HepG2 (cell line): ENCODE results near the gene CAMTA1. TPM values are rescaled to one million over a fixed set of nuclear protein-coding genes. Genes with fewer than 3 reads are reported as not detected.

Source experiments
- ATAC-seq: fragments of 200-7000 bp; cut with Tn5 transposase; 3 replicates; pipeline ENCODE4 v1.9.1; 2020; ENCODE audit warnings: mild to moderate bottlenecking, moderate library complexity
- BruUV-seq: library from RNA; stranded (reverse); fragments of 400-500 nt; replicated peaks from 2 replicates; lab custom pipeline; 2021; lab: Mats Ljungman, UMichigan
- CTCF ChIA-PET: fragments of 300-600 bp; formaldehyde crosslinking; extraction: SDS; loops from one replicate; lab custom pipeline; 2021; ENCODE audit warnings: low total read pairs, inconsistent platforms, low intra/inter-chr PET ratio; lab: Yijun Ruan, JAX
- POLR2A ChIA-PET: fragments of 350-600 bp; sonication (Branson Sonifier 250); formaldehyde crosslinking; loops from one replicate; lab custom pipeline; 2020; ENCODE audit warnings: antibody characterized with exemption, inconsistent platforms; lab: Yijun Ruan, JAX
- DNase-seq: peaks from one replicate; pipeline ENCODE4 v3.0.0-alpha.2; 2015; ENCODE audit warnings: low spot score
- FAIRE-seq: peaks from 3 replicates; lab custom pipeline; 2011; peaks lifted over from hg19 to GRCh38; lab: Jason Lieb, UNC
- H2AFZ ChIP-seq: one replicate; pipeline ENCODE4 v1.6.1; 2011; ENCODE audit warnings: low read length, inconsistent platforms
- H3K27ac ChIP-seq: fragments of 300-600 bp; 3 replicates; pipeline ENCODE4 v1.8.0; 2011; ENCODE audit warnings: mixed run types, mild to moderate bottlenecking, mixed read lengths, low read length, inconsistent platforms; ENCODE audit not compliant: insufficient read depth; ENCODE audit errors: extremely low read length
- H3K27me3 ChIP-seq, 2 experiments: fragments of 200-600 bp in 1 of 2; 2 replicates in 1 of 2; 3 replicates in 1 of 2; pipeline versions ENCODE4 v1.6.0 to v1.8.0; 2011; ENCODE audit warnings: low read length in 2 of 2, mild to moderate bottlenecking in 2 of 2, moderate library complexity in 2 of 2, inconsistent platforms in 1 of 2; ENCODE audit not compliant: insufficient read depth in 2 of 2, control insufficient read depth in 1 of 2
- H3K36me3 ChIP-seq, 2 experiments: fragments of 200-600 bp in 1 of 2; replicated peaks in 1 of 2; 2 replicates in 1 of 2; 3 replicates in 1 of 2; pipeline versions ENCODE4 v1.5.1 to v1.8.0; 2011; ENCODE audit warnings: low read length in 2 of 2, inconsistent platforms in 1 of 2; ENCODE audit not compliant: insufficient read depth in 2 of 2, control insufficient read depth in 1 of 2
- H3K4me1 ChIP-seq: 2 replicates; pipeline ENCODE4 v1.5.1; 2012; ENCODE audit warnings: low read length, inconsistent platforms; ENCODE audit not compliant: insufficient read depth
- H3K4me2 ChIP-seq: 2 replicates; pipeline ENCODE4 v1.6.0; 2011; ENCODE audit warnings: low read depth, low read length, inconsistent platforms
- H3K4me3 ChIP-seq, 3 experiments: fragments of 200-600 bp in 1 of 3; sonication (generic), shearing (Covaris generic) in 1 of 3; replicated peaks in 1 of 3; 2 replicates each; pipeline ENCODE4 v1.5.1; 2011 to 2016; ENCODE audit warnings: low read length in 3 of 3, inconsistent platforms in 2 of 3, low read depth in 2 of 3, mild to moderate bottlenecking in 2 of 3, control low read depth in 1 of 3, mixed read lengths in 1 of 3; ENCODE audit not compliant: insufficient read depth in 1 of 3
- H3K79me2 ChIP-seq: one replicate; pipeline ENCODE4 v1.6.1; 2011; ENCODE audit warnings: low read length, inconsistent platforms; ENCODE audit not compliant: insufficient read depth
- H3K9ac ChIP-seq: 2 replicates; pipeline ENCODE4 v1.6.0; 2011; ENCODE audit warnings: mild to moderate bottlenecking, low read depth, low read length, inconsistent platforms; ENCODE audit not compliant: insufficient read depth
- H3K9me3 ChIP-seq: 2 replicates; pipeline ENCODE4 v1.5.1; 2012; ENCODE audit warnings: mild to moderate bottlenecking, low read length
- H4K20me1 ChIP-seq: 2 replicates; pipeline ENCODE4 v1.6.0; 2011; ENCODE audit warnings: inconsistent platforms, mild to moderate bottlenecking, low read length, moderate library complexity; ENCODE audit not compliant: insufficient read depth
- ATF6 ChIP-seq: sonication (generic); formaldehyde crosslinking; conservative IDR thresholded peaks from 2 replicates; pipeline ENCODE4 v1.4.0; 2020; ENCODE audit warnings: missing genetic modification reagents
- HNF4A ChIP-seq: sonication (generic); formaldehyde crosslinking; IDR thresholded peaks from 2 replicates; pipeline ENCODE4 v1.4.0; 2020; ENCODE audit warnings: missing genetic modification reagents
- MEF2D ChIP-seq: sonication (generic); formaldehyde crosslinking; IDR thresholded peaks from 2 replicates; pipeline ENCODE4 v1.5.1; 2020; ENCODE audit warnings: mild to moderate bottlenecking, missing genetic modification reagents
- PAF1 ChIP-seq: IDR thresholded peaks from 2 replicates; pipeline ENCODE4 v1.6.1; 2016; ENCODE audit warnings: missing genetic modification reagents, missing compliant biosample characterization
- POLR2A ChIP-seq, 2 experiments: IDR thresholded peaks; 2 replicates each; pipeline ENCODE4 v1.6.1; 2011; ENCODE audit warnings: low read depth in 2 of 2, low read length in 2 of 2, mild to moderate bottlenecking in 1 of 2, moderate library complexity in 1 of 2; ENCODE audit not compliant: insufficient read depth in 1 of 2
- SKI ChIP-seq: fragments of 450-650 bp; IDR thresholded peaks from one replicate; pipeline ENCODE4 v1.6.1; 2018; ENCODE audit warnings: mild to moderate bottlenecking; ENCODE audit not compliant: partially characterized antibody
- SMYD3 ChIP-seq: sonication (generic); formaldehyde crosslinking; IDR thresholded peaks from 2 replicates; pipeline ENCODE4 v1.8.1; 2023; ENCODE audit warnings: mild to moderate bottlenecking, missing genetic modification reagents
- ZNF292 ChIP-seq: sonication (generic); formaldehyde crosslinking; IDR thresholded peaks from 2 replicates; pipeline ENCODE4 v1.8.1; 2022; ENCODE audit warnings: mild to moderate bottlenecking, low read depth, missing genetic modification reagents, borderline replicate concordance
- ZNF296 ChIP-seq: sonication (generic); formaldehyde crosslinking; conservative IDR thresholded peaks from 2 replicates; pipeline ENCODE4 v1.5.0; 2020; ENCODE audit warnings: mild to moderate bottlenecking, missing genetic modification reagents
- ZNF607 ChIP-seq: sonication (generic); formaldehyde crosslinking; IDR thresholded peaks from 2 replicates; pipeline ENCODE4 v1.5.1; 2020; ENCODE audit warnings: missing genetic modification reagents, mild to moderate bottlenecking, borderline replicate concordance
- ZNF629 ChIP-seq: sonication (generic); formaldehyde crosslinking; conservative IDR thresholded peaks from 2 replicates; pipeline ENCODE4 v1.5.0; 2020; ENCODE audit warnings: missing genetic modification reagents
- ZNF776 ChIP-seq: sonication (generic); formaldehyde crosslinking; IDR thresholded peaks from 2 replicates; pipeline ENCODE4 v1.4.0; 2020; ENCODE audit warnings: mild to moderate bottlenecking, missing genetic modification reagents
- ZSCAN9 ChIP-seq: IDR thresholded peaks from 2 replicates; pipeline ENCODE4 v1.6.1; 2016; ENCODE audit warnings: borderline replicate concordance
- WGBS: methylation state at CpG from one replicate; pipeline ENCODE4 v1.1.6; 2017; ENCODE audit warnings: low lambda C conversion rate; 5-methylcytosine and 5-hydroxymethylcytosine counted together
- in situ Hi-C: cut with HindIII; loops from 2 replicates; pipeline ENCODE4 v1.10.0; 2017; ENCODE audit warnings: low pct_unique_long_range_greater_than_20kb; ENCODE audit not compliant: extremely low pct_ligation_motif_present
- intact Hi-C: fragments of 100-400 bp; cut with micrococcal nuclease; formaldehyde crosslinking; loops from one replicate; pipeline ENCODE4 v1.10.0; 2022; ENCODE audit not compliant: unreplicated experiment
- polyA plus RNA-seq, 8 experiments: library from polyadenylated mRNA; depleted of rRNA in 3 of 8; stranded (reverse) in 7 of 8; unstranded in 1 of 8; fragments of >200 nt; fragmentation: Illumina TruSeq in 4 of 8; extraction: Trizol in 4 of 8; gene quantifications; 2 replicates each; pipeline versions ENCODE4 v1.2.1 to v1.2.3, GENCODE V29; 2011 to 2016; ENCODE audit warnings: low read depth in 4 of 8, missing spikeins in 1 of 8, mixed read lengths in 1 of 8; ENCODE audit not compliant: insufficient read depth in 1 of 8
- total RNA-seq, 5 experiments: library from RNA; depleted of rRNA; stranded (reverse); fragments of >200 nt; fragmentation: Illumina TruSeq; extraction: Trizol; gene quantifications; 2 replicates each; pipeline ENCODE4 v1.2.3, GENCODE V29; 2016; ENCODE audit warnings: low read depth in 1 of 5
- TF ChIP-seq, protein P1 (sequence below): sonication (generic); formaldehyde crosslinking; IDR thresholded peaks from 2 replicates; pipeline ENCODE4 v1.4.0; 2020; ENCODE audit warnings: low read depth, missing genetic modification reagents

The CAMTA1 gene
- total and polyA plus RNA-seq, 2 of the 13 experiments (the other 11 are each of a cell fraction or from before 2014, with no cell fraction given), result 25.0 to 36.4 TPM

GRCh38 chr1:7232441-7233236 lies 447.4 kb downstream of the CAMTA1 start:
- BruUV-seq, result no TSS peak
- H3K4me2 ChIP-seq, result no peak overlapping the region
- DNase-seq, result no peak
- H3K4me3 ChIP-seq, result no peak overlapping the region
- 45% methylated on average over 15 of the region's 15 CpGs for WGBS
- intact Hi-C loops (no loop called here), in situ Hi-C loops (loop anchor here (10.0 kb wide), 1 partner anchor 412 kb away; no protein-coding TSS in a partner anchor)
- no peak for ATAC-seq
- no peaks in the 10 kb centered on the region for H4K20me1 ChIP-seq
- H3K79me2 ChIP-seq, result no peaks in the 10 kb centered on the region
- H3K9me3 ChIP-seq, result no peaks in the 10 kb centered on the region
- no peaks in the 10 kb centered on the region for H3K4me1 ChIP-seq
- no peak for FAIRE-seq
- ChIA-PET CTCF (no interaction called here), POLR2A (no interaction called here)
- no peak overlapping the region for H2AFZ ChIP-seq
- H3K36me3 ChIP-seq, result no peaks in the 10 kb centered on the region
- TF ChIP-seq ZNF607 (CRISPR knock-in tag) (no peak), ZNF292 (CRISPR knock-in tag) (no peak), ZNF776 (CRISPR knock-in tag) (no peak), MEF2D (CRISPR knock-in tag) (no peak), SKI (no peak), HNF4A (CRISPR knock-in tag) (no peak), SMYD3 (CRISPR knock-in tag) (no peak), ZSCAN9 (CRISPR knock-in tag) (no peak)
- no peak overlapping the region for H3K27ac ChIP-seq
- H3K9ac ChIP-seq, result no peak overlapping the region
- peaks cover 3 to 37% of the 10 kb centered on the region in 2 experiments; a peak in 4 of 5 replicates for H3K27me3 ChIP-seq

DNA sequence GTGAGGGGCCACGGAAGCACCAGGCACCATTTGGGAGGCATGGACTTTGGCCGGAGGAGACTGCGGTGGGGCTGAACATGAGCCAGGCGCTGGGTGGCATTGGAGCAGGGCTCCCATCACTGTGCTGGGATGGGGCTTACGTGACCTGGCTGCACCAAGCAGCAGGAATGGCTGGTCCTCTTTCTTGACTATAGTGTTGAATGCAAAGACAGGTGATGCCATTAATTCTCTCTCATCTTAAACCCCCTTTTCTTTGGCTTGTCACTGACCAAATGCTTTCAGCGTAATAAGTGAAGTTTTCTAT lies 447.9 kb downstream of the CAMTA1 start:
- H3K79me2 ChIP-seq, result no peaks in the 10 kb centered on the region
- CTCF ChIA-PET, result no interaction called here
- no peak overlapping the region for H3K4me2 ChIP-seq
- intact Hi-C loops, result no loop called here
- H3K36me3 ChIP-seq, result no peaks in the 10 kb centered on the region
- DNase-seq (no peak), FAIRE-seq (no peak), ATAC-seq (no peak)
- POLR2A ChIA-PET, result no interaction called here
- peaks cover 3 to 37% of the 10 kb centered on the region in 2 experiments; a peak in 4 of 5 replicates for H3K27me3 ChIP-seq
- no peak overlapping the region for H3K9ac ChIP-seq
- no TSS peak for BruUV-seq
- no peak overlapping the region for H3K4me3 ChIP-seq
- in situ Hi-C loops, result loop anchor here (10.0 kb wide), 1 partner anchor 412 kb away; no protein-coding TSS in a partner anchor
- H2AFZ ChIP-seq, result no peak overlapping the region
- WGBS, result 63% methylated on average over 6 of the region's 6 CpGs
- H3K9me3 ChIP-seq, result no peaks in the 10 kb centered on the region
- H4K20me1 ChIP-seq, result no peaks in the 10 kb centered on the region
- H3K4me1 ChIP-seq, result no peaks in the 10 kb centered on the region
- no peak overlapping the region for H3K27ac ChIP-seq
- TF ChIP-seq, protein P1, sequence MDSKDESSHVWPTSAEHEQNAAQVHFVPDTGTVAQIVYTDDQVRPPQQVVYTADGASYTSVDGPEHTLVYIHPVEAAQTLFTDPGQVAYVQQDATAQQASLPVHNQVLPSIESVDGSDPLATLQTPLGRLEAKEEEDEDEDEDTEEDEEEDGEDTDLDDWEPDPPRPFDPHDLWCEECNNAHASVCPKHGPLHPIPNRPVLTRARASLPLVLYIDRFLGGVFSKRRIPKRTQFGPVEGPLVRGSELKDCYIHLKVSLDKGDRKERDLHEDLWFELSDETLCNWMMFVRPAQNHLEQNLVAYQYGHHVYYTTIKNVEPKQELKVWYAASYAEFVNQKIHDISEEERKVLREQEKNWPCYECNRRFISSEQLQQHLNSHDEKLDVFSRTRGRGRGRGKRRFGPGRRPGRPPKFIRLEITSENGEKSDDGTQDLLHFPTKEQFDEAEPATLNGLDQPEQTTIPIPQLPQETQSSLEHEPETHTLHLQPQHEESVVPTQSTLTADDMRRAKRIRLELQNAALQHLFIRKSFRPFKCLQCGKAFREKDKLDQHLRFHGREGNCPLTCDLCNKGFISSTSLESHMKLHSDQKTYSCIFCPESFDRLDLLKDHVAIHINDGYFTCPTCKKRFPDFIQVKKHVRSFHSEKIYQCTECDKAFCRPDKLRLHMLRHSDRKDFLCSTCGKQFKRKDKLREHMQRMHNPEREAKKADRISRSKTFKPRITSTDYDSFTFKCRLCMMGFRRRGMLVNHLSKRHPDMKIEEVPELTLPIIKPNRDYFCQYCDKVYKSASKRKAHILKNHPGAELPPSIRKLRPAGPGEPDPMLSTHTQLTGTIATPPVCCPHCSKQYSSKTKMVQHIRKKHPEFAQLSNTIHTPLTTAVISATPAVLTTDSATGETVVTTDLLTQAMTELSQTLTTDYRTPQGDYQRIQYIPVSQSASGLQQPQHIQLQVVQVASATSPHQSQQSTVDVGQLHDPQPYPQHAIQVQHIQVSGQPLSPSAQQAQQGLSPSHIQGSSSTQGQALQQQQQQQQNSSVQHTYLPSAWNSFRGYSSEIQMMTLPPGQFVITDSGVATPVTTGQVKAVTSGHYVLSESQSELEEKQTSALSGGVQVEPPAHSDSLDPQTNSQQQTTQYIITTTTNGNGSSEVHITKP (CRISPR knock-in tag), result no peak
- TF ChIP-seq ZNF296 (CRISPR knock-in tag), result no peak
- no peak for TF ChIP-seq POLR2A (IDR thresholded peaks at IDR 0.05; ENCODE audit: insufficient read depth in 1 of 2, low read depth in 2 of 2, low read length in 2 of 2)
- no peak for TF ChIP-seq ZNF629 (CRISPR knock-in tag)
- no peak for TF ChIP-seq PAF1 (CRISPR knock-in tag)
- no peak for TF ChIP-seq ATF6
